ENCODE data around the gene KCNIP1.

The KCNIP1 gene

GRCh38 chr5:170732685-170733084 is 228.9 kb downstream of the KCNIP1 start:
- H3K4me3 ChIP-seq (ENCODE audit: low read depth, low read length), result no peak overlapping the region
- no peak for DNase-seq
- peaks cover 6% of the 10 kb centered on the region; the same call in 1 of the 2 replicates for H3K9me3 ChIP-seq
- no peaks in the 10 kb centered on the region for H3K36me3 ChIP-seq
- TF ChIP-seq CTCF (IDR thresholded peaks at IDR 0.05; ENCODE audit: low read depth, low read length), result no peak
- no peaks in the 10 kb centered on the region for H3K4me1 ChIP-seq
- peaks cover 11% of the 10 kb centered on the region for H3K27me3 ChIP-seq

DNA sequence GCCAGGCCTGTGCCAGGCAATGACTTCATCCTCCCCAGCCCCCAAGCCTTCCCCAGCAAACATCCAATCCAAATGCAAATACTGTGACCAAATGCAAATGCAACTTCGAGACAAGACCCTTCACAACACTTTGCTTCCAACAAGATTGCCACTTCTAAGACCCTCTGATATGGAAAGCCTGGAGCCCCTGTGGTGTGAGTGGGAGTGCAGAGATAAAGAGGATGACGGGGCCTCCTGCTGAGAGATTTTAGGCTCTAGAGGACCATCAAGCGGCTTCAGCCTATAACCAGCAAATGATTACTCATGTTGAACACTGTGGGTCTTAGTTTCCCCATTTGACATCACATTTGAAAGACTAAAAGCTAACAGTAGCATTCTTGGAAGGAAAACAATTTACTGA is 233.1 kb downstream of the KCNIP1 start:
- no peaks in the 10 kb centered on the region for H3K36me3 ChIP-seq
- DNase-seq, result no peak
- no peak overlapping the region for H3K4me3 ChIP-seq (ENCODE audit: low read depth, low read length)
- no peak for TF ChIP-seq CTCF (IDR thresholded peaks at IDR 0.05; ENCODE audit: low read depth, low read length)
- peaks cover 6% of the 10 kb centered on the region; the same call in 1 of the 2 replicates for H3K9me3 ChIP-seq
- H3K4me1 ChIP-seq, result no peaks in the 10 kb centered on the region
- peaks cover 3% of the 10 kb centered on the region; the same call in 1 of the 2 replicates for H3K27me3 ChIP-seq

GRCh38 chr5:170737591-170737990 is 233.8 kb downstream of the KCNIP1 start:
- no peaks in the 10 kb centered on the region for H3K36me3 ChIP-seq
- H3K4me3 ChIP-seq (ENCODE audit: low read depth, low read length), result no peak overlapping the region
- no peaks in the 10 kb centered on the region for H3K4me1 ChIP-seq
- TF ChIP-seq CTCF (IDR thresholded peaks at IDR 0.05; ENCODE audit: low read depth, low read length), result no peak
- H3K9me3 ChIP-seq, result peaks cover 6% of the 10 kb centered on the region; the same call in 1 of the 2 replicates
- no peak for DNase-seq
- H3K27me3 ChIP-seq, result 0 out of 2 replicates have a peak, but pooled peaks cover 3% of the 10 kb centered on the region

DNA sequence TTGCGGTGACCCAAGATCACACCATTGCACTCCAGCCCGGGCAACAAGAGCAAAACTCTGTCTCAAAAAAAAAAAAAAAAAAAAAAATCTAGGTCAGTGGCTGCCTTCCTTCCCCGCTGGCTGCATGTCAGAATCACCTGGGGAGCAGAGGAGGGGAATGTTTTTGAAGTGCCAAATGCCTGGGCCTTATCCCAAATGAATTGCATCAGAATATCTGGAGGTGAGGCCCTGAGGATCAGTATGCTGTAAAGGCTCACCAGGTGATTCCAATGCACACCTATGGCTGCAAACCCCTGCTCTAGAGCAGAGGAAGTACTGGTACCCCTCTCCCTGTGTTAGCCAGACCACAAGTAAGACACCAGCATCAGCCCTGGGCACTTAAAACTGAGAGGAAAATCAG is 235.0 kb downstream of the KCNIP1 start:
- Histone ChIP-seq H3K4me3 (ENCODE audit: low read depth, low read length) (no peak overlapping the region), H3K9me3 (peaks cover 6% of the 10 kb centered on the region; the same call in 1 of the 2 replicates), H3K36me3 (no peaks in the 10 kb centered on the region), H3K27me3 (peaks cover 5% of the 10 kb centered on the region; the same call in 1 of the 2 replicates), H3K4me1 (no peaks in the 10 kb centered on the region)
- no peak for DNase-seq
- no peak for TF ChIP-seq CTCF (IDR thresholded peaks at IDR 0.05; ENCODE audit: low read depth, low read length)

DNA sequence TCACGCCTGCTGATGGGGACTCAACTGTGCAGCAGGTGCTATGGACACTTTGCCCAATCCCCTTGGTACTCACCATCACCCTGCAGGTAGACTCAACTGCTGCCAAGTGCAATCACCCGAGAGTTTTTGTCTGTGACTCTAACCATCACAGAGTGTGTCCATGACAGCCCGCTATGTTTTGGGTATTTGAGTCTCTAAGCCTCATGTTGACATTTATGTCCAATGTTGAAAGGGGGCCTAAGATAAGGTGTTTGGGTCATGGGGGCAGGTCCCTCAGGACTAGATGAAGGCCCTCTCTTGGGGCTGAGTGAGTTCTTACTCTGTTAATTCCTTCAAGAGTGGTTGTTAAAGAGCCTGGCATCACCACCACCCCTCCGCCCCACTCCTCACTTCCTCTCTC is 235.6 kb downstream of the KCNIP1 start:
- Histone ChIP-seq H3K4me1 (no peaks in the 10 kb centered on the region), H3K9me3 (peaks cover 6% of the 10 kb centered on the region; the same call in 1 of the 2 replicates), H3K27me3 (peaks cover 10% of the 10 kb centered on the region; the same call in 1 of the 2 replicates), H3K36me3 (no peaks in the 10 kb centered on the region), H3K4me3 (ENCODE audit: low read depth, low read length) (no peak overlapping the region)
- no peak for TF ChIP-seq CTCF (IDR thresholded peaks at IDR 0.05; ENCODE audit: low read depth, low read length)
- DNase-seq, result no peak

DNA sequence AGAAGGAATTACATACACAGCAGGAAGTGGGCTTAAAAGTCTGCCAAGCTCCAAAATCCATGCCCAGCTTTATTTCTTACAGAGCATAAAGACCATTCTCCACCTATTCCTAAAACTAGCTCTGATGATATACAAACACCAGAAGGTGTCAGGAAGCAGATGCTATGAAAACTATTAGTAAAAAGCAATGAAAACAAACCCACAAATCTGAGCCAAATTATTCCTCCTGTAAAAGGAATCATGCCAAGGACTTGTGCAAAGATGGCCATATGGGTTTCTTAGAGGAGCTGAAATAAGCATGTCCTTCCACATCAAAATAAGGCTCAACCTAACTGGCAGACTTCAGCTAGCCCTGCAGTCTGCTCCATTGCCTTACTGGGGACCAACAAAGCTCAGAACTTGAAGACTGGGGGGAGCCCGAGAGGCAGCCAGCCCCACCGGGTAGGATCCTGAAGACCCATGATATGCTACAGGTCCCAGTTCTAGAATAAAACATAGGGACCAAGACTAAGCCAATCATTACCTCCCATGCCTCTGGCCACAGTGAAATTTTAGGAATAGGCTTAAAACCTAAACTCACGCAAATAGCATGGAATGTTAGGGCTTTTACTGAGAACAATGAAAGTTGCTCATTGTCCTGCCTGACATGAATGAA is 236.9 kb downstream of the KCNIP1 start:
- peaks cover 5% of the 10 kb centered on the region; the same call in 1 of the 2 replicates for H3K4me1 ChIP-seq
- TF ChIP-seq CTCF (IDR thresholded peaks at IDR 0.05; ENCODE audit: low read depth, low read length), result no peak
- peaks cover 6% of the 10 kb centered on the region; the same call in 1 of the 2 replicates for H3K9me3 ChIP-seq
- H3K36me3 ChIP-seq, result no peaks in the 10 kb centered on the region
- DNase-seq, result no peak
- H3K4me3 ChIP-seq (ENCODE audit: low read depth, low read length), result no peak overlapping the region
- peaks cover 10% of the 10 kb centered on the region; the same call in 1 of the 2 replicates for H3K27me3 ChIP-seq

Data from BE2C (cell line).